Glomerular visceral epithelial cell (primary cell): ENCODE results near the gene LEMD3.

Experiments
- DNase-seq: peaks from one replicate; pipeline ENCODE4 v3.0.0-alpha.2; 2016; ENCODE audit errors: extremely low spot score

LEMD3 gene

GRCh38 chr12:65170209-65170881, 962 bp downstream of the LEMD3 start:
- DNase-seq: peak; percentile 60

- no peak for DNase-seq
These were observed 1.7 kb downstream of the LEMD3 start for GRCh38 chr12:65171073-65171472.

GRCh38 chr12:65171870-65172269, 2.5 kb downstream of the LEMD3 start:
- no peak for DNase-seq

- DNase-seq: no peak
These were observed 6.0 kb downstream of the LEMD3 start for GRCh38 chr12:65175385-65175784.

GRCh38 chr12:65182012-65182739, 12.8 kb downstream of the LEMD3 start:
- no peak for DNase-seq

DNA sequence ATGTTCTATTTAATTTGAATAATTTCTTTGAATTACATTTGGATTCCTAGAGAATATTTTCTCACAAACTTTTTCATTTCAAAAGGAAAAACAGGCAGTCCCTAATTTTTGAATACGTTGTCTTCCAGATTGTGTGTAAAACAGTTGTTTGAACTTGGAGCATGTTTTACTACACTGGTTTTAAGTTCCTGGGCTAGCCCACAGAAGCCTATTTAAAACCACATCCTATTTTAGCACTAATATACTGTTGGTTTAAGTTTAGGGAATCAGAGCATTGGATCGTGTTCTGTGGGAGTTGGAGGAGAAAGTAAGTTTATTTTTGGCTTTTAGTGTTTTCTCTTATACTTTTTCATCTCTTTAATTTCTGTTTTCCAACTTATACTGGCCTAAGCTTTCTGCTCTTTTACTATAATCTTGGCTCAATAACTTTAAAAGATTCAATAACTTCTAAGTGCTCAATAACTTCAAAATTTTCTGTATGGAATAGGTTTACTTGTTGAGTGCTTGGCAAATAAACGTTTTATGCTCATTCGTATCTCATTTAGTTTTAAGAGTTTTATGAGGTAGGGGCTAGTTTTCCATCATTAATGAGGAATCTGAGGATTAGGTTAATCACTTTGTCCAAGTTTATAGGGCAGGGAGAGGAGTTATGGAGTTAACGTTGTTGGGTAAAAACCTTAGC, 14.9 kb downstream of the LEMD3 start:
- no peak for DNase-seq

GRCh38 chr12:65184858-65185229, 15.5 kb downstream of the LEMD3 start:
- no peak for DNase-seq

DNA sequence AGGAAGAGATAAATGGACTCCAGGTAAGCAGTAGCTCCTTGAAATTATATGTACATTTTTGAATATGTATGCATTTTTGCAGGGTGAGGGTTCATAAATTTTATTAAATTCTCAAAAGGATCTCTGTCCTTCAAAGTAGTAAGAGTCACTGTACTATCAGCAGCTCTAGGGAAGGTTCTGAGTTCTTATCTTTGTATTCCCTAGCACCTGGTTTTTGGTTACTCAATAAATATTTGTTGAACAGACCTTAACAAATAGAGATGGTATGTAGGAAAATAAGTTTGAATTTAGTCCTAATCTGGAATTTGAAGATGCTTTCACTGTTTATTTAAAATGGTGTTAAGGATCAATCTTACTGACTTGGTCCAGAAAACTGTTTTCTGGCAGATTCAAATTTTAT, 18.3 kb downstream of the LEMD3 start:
- no peak for DNase-seq

DNA sequence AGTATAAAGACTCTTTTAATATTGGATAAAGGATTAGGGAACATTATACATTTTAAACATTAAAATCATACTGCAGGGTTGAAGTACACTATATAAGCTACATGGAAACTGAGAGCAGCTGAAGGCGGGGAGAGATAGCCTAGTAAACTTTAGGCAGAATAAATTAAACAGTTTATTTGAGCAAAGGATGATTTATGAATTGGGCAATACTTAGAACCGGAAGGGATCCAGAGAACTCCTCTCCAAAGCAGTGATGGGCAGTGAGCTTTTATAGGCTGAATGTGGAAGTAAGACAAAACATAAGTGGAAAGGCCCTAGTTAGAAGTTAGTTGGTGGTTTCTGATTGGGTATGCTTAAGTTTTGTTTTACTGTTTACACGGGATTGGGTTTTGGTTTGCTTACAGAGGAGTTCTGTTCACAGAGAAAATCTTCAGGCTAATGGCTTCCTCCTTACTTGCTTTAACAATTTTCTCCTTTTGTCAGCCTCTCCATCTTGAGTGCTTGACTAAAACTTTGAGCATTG, 18.9 kb downstream of the LEMD3 start:
- DNase-seq: no peak

- DNase-seq: no peak
These were observed 19.8 kb downstream of the LEMD3 start for GRCh38 chr12:65189028-65189718.

- DNase-seq: peak; percentile 1
These were observed 23.7 kb downstream of the LEMD3 start for GRCh38 chr12:65192963-65193516.

DNA sequence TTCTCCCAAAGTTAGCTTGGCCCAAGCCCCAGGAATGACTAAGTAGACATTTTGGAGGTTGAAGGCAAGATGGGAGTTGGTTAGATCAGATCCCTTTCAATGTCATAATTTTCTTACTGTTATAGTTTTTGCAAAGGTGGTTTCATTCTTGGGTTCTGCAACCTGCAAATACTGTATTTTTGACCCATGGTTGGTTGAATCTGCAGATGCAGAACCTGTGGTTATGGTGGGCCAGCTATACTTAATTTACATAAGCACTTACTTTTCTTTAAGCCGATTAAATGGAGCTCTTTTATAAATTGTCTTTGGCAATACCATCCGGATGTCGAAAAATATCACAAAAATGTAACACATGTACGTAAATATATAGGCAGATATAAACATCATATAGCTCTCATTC, 25.6 kb downstream of the LEMD3 start:
- no peak for DNase-seq

GRCh38 chr12:65195387-65196055, 26.1 kb downstream of the LEMD3 start:
- DNase-seq: no peak

GRCh38 chr12:65196762-65197567, 27.6 kb downstream of the LEMD3 start:
- no peak for DNase-seq

- DNase-seq: no peak
These were observed 30.2 kb downstream of the LEMD3 start for GRCh38 chr12:65199604-65200003.

DNA sequence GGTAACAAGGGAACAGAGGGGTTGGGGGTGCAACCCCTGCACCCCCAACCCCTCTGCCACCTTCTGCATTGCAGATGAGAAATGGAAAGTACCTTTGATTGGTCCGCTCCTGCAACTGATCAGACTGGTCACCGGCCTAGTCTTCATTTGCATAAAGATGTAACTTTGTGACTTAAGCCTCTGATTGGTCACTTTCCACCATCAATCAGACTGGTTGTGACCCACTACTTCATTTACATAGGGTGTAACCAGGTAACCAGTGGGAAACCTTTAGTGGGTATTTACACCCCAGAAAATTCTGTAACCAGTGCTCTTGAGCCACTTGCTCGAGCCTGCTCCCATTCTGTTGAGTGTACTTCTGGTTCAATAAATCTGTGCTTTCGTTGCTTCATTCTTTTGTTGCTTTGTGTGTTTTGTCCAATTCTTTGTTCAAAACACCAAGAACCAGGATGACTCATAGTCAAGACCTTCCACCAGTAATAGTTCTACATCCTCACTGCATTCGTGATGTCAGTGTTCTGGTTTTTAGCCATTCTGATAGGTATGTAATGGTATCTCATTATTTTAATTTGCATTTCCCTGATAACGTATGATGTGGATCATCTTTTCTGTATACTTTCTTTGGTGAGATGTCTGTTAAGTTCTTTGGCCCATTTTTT, 30.8 kb downstream of the LEMD3 start:
- DNase-seq: no peak

- DNase-seq: no peak
These were observed 34.0 kb downstream of the LEMD3 start for GRCh38 chr12:65203376-65203775.

GRCh38 chr12:65204886-65205525, 35.6 kb downstream of the LEMD3 start:
- DNase-seq: no peak

DNA sequence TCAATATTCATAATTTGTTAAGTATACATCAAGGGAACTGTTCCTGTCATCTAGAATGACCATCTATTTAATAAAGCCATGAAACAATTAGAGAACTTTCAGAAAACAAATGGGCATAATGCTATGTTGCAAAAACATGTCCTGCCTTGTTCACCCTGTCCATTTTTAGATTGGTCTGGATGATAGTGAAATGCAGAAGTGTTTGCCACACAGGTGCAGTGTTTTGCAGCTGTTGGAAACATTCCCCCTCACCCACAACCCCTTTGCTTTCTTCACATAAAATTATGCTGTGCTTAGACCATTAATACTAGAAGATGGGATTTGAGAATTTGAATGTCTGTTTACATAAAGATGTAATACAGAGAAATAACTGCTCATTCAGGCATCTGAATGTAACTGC, 36.5 kb downstream of the LEMD3 start:
- no peak for DNase-seq
